PC-3 (cell line): ENCODE data around the gene ITGA1. TPM values are rescaled to one million over a fixed set of nuclear protein-coding genes. Genes with fewer than 3 reads are reported as not detected.

Experiments
- ATAC-seq: fragments of 200-7000 bp; cut with Tn5 transposase; 2 replicates; pipeline ENCODE4 v1.9.1; 2020; ENCODE audit warnings: mild to moderate bottlenecking, moderate library complexity
- BruUV-seq: library from RNA; stranded (reverse); fragments of 400-500 nt; replicated peaks from 2 replicates; lab custom pipeline; 2021; lab: Mats Ljungman, UMichigan
- CTCF ChIA-PET: fragments of 300-600 bp; sonication (Branson Sonifier 250); formaldehyde crosslinking; loops from one replicate; lab custom pipeline; 2022; ENCODE audit warnings: antibody characterized with exemption; lab: Charles Lee
- POLR2A ChIA-PET: fragments of 300-600 bp; sonication (Branson Sonifier 250); formaldehyde crosslinking; loops from one replicate; lab custom pipeline; 2022; ENCODE audit warnings: antibody characterized with exemption; ENCODE audit not compliant: unreplicated experiment; lab: Charles Lee
- DNase-seq: peaks from one replicate; pipeline ENCODE4 v3.0.0-alpha.2; 2015
- H2AFZ ChIP-seq: fragments of 300-600 bp; sonication (generic); 2 replicates; pipeline ENCODE4 v1.6.0; 2016; ENCODE audit warnings: antibody characterized with exemption, low read length
- H3F3A ChIP-seq: fragments of 300-600 bp; sonication (generic); one replicate; pipeline ENCODE4 v1.6.0; 2017; ENCODE audit warnings: antibody characterized with exemption, low read length, control low read depth, mild to moderate bottlenecking; ENCODE audit not compliant: unreplicated experiment
- H3K27ac ChIP-seq: fragments of 300-600 bp; sonication (generic); 2 replicates; pipeline ENCODE4 v1.5.1; 2016; ENCODE audit warnings: mild to moderate bottlenecking, low read length
- H3K27me3 ChIP-seq: fragments of 300-600 bp; sonication (generic); 2 replicates; pipeline ENCODE4 v1.6.1; 2016; ENCODE audit warnings: low read length, mixed read lengths
- H3K36me3 ChIP-seq: fragments of 300-600 bp; sonication (generic); 2 replicates; pipeline ENCODE4 v1.6.1; 2016; ENCODE audit warnings: low read depth, mixed run types, low read length, mixed read lengths
- H3K4me1 ChIP-seq: fragments of 300-600 bp; sonication (generic); 2 replicates; pipeline ENCODE4 v1.5.1; 2016; ENCODE audit warnings: low read length; ENCODE audit not compliant: insufficient read depth
- H3K4me2 ChIP-seq: fragments of 300-600 bp; sonication (generic); 2 replicates; pipeline ENCODE4 v1.6.0; 2016; ENCODE audit warnings: low read length
- H3K4me3 ChIP-seq: fragments of 300-600 bp; sonication (generic); 2 replicates; pipeline ENCODE4 v1.5.1; 2016; ENCODE audit warnings: mild to moderate bottlenecking, low read length, mixed read lengths
- H3K79me2 ChIP-seq: fragments of 300-600 bp; sonication (generic); 2 replicates; pipeline ENCODE4 v1.6.1; 2017; ENCODE audit warnings: low read length, mixed read lengths
- H3K9ac ChIP-seq: fragments of 300-600 bp; sonication (generic); 2 replicates; pipeline ENCODE4 v1.6.0; 2016; ENCODE audit warnings: mild to moderate bottlenecking, low read length
- H3K9me2 ChIP-seq: fragments of 300-600 bp; sonication (generic); replicated peaks from 2 replicates; pipeline ENCODE4 v1.6.1; 2016; ENCODE audit warnings: mixed run types, low read length, mixed read lengths
- H3K9me3 ChIP-seq: fragments of 300-600 bp; sonication (generic); 2 replicates; pipeline ENCODE4 v1.6.1; 2016; ENCODE audit warnings: low read length, mixed read lengths
- H4K20me1 ChIP-seq: fragments of 300-600 bp; sonication (generic); 2 replicates; pipeline ENCODE4 v1.6.1; 2016; ENCODE audit warnings: low read length, mixed read lengths
- EZH2 ChIP-seq: fragments of 300-600 bp; sonication (generic); IDR thresholded peaks from one replicate; pipeline ENCODE4 v1.6.1; 2017; ENCODE audit warnings: antibody characterized with exemption, mild to moderate bottlenecking, low read length; ENCODE audit not compliant: unreplicated experiment
- EZH2phosphoT487 ChIP-seq: fragments of 300-600 bp; sonication (generic); IDR thresholded peaks from 2 replicates; pipeline ENCODE4 v1.6.1; 2018; ENCODE audit warnings: mild to moderate bottlenecking, antibody characterized with exemption, low read length, borderline replicate concordance
- intact Hi-C: fragments of 100-400 bp; cut with micrococcal nuclease; formaldehyde crosslinking; loops from 2 replicates; pipeline ENCODE4 v1.9.0; 2023
- total RNA-seq: library from RNA; depleted of rRNA; stranded (reverse); fragments of >200 nt; gene quantifications from 2 replicates; pipeline ENCODE4 v1.2.3, GENCODE V29; 2014
- TF ChIP-seq, protein P1 (sequence below): fragments of 300-600 bp; sonication (generic); conservative IDR thresholded peaks from 2 replicates; pipeline ENCODE4 v1.5.1; 2017; ENCODE audit warnings: antibody characterized with exemption, low read depth, mild to moderate bottlenecking, low read length

Gene ITGA1
- total RNA-seq, 1 experiment from 2014 or later = 4.7 TPM

- no TSS peak for BruUV-seq
- H3K9me3 ChIP-seq = no peaks in the 10 kb centered on the region
- POLR2A ChIA-PET = no interaction called here
- H3K27me3 ChIP-seq = no peaks in the 10 kb centered on the region
- intact Hi-C loops = no loop called here
- no peak overlapping the region for H3K4me2 ChIP-seq
- H3K4me3 ChIP-seq = no peak overlapping the region
- no peak overlapping the region for H3K27ac ChIP-seq
- H3K9ac ChIP-seq = no peak overlapping the region
- peak; percentile 66 for DNase-seq
- no peak for ATAC-seq
- H3F3A ChIP-seq = no peaks in the 10 kb centered on the region
- no peaks in the 10 kb centered on the region for H3K79me2 ChIP-seq
- H3K4me1 ChIP-seq = no peaks in the 10 kb centered on the region
- TF ChIP-seq EZH2 (no peak), EZH2phosphoT487 (no peak)
- TF ChIP-seq, protein P1, sequence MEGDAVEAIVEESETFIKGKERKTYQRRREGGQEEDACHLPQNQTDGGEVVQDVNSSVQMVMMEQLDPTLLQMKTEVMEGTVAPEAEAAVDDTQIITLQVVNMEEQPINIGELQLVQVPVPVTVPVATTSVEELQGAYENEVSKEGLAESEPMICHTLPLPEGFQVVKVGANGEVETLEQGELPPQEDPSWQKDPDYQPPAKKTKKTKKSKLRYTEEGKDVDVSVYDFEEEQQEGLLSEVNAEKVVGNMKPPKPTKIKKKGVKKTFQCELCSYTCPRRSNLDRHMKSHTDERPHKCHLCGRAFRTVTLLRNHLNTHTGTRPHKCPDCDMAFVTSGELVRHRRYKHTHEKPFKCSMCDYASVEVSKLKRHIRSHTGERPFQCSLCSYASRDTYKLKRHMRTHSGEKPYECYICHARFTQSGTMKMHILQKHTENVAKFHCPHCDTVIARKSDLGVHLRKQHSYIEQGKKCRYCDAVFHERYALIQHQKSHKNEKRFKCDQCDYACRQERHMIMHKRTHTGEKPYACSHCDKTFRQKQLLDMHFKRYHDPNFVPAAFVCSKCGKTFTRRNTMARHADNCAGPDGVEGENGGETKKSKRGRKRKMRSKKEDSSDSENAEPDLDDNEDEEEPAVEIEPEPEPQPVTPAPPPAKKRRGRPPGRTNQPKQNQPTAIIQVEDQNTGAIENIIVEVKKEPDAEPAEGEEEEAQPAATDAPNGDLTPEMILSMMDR = no peak
- H2AFZ ChIP-seq = no peak overlapping the region
- no peaks in the 10 kb centered on the region for H4K20me1 ChIP-seq
- CTCF ChIA-PET = no interaction called here
- H3K36me3 ChIP-seq = no peaks in the 10 kb centered on the region
- no peaks in the 10 kb centered on the region for H3K9me2 ChIP-seq
These were observed 73.7 kb downstream of the ITGA1 start for GRCh38 chr5:52861368-52861767.

DNA sequence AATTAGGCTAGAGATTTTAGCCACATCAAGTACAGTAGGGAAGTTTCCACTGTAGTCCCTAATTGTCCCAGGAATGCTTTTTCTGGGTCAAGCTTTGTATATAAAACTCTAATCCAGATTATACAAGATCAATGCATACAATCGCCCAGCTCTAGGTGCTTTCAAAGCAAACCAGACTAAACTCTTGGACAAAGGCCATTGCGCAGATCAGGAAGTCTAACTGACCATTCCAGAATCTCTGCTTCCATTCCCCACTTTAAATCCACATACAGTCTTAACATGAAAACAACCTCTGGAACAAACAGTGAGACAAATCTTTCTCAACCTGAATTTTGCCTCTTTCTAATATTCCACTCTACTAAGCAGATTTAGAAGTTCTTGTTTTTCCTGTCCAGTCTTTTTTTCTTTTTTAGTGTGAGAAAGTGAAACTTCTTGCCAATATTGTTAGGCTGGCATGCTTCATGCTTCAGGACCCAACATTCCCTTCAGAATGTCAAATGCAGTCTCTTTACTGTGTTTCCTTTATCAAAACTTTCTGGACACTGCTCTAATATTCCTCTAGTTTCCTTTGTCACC, 76.1 kb downstream of the ITGA1 start:
- intact Hi-C loops = no loop called here
- H3K4me3 ChIP-seq = no peak overlapping the region
- DNase-seq = no peak
- no peaks in the 10 kb centered on the region for H3K36me3 ChIP-seq
- H3K27ac ChIP-seq = no peak overlapping the region
- H2AFZ ChIP-seq = no peak overlapping the region
- BruUV-seq = no TSS peak
- CTCF ChIA-PET = no interaction called here
- no peaks in the 10 kb centered on the region for H3K9me3 ChIP-seq
- H3F3A ChIP-seq = no peaks in the 10 kb centered on the region
- H3K4me2 ChIP-seq = no peak overlapping the region
- no peak for ATAC-seq
- POLR2A ChIA-PET = no interaction called here
- H3K4me1 ChIP-seq = no peaks in the 10 kb centered on the region
- H3K9me2 ChIP-seq = no peaks in the 10 kb centered on the region
- H3K27me3 ChIP-seq = no peaks in the 10 kb centered on the region
- TF ChIP-seq EZH2phosphoT487 (no peak), EZH2 (no peak)
- TF ChIP-seq, protein P1 = no peak
- H3K79me2 ChIP-seq = no peaks in the 10 kb centered on the region
- no peak overlapping the region for H3K9ac ChIP-seq
- H4K20me1 ChIP-seq = no peaks in the 10 kb centered on the region

GRCh38 chr5:52864371-52864770, 76.7 kb downstream of the ITGA1 start:
- no peaks in the 10 kb centered on the region for H3K36me3 ChIP-seq
- no peaks in the 10 kb centered on the region for H3K9me2 ChIP-seq
- no peaks in the 10 kb centered on the region for H3K27me3 ChIP-seq
- BruUV-seq = no TSS peak
- H3K4me2 ChIP-seq = no peak overlapping the region
- no peaks in the 10 kb centered on the region for H4K20me1 ChIP-seq
- H3K27ac ChIP-seq = no peak overlapping the region
- no peak for DNase-seq
- H3K4me3 ChIP-seq = no peak overlapping the region
- no peak overlapping the region for H2AFZ ChIP-seq
- intact Hi-C loops = no loop called here
- CTCF ChIA-PET = no interaction called here
- H3K9ac ChIP-seq = no peak overlapping the region
- POLR2A ChIA-PET = no interaction called here
- no peak for TF ChIP-seq EZH2
- TF ChIP-seq, protein P1 = no peak
- TF ChIP-seq EZH2phosphoT487 = no peak
- H3K79me2 ChIP-seq = no peaks in the 10 kb centered on the region
- ATAC-seq = no peak
- H3K9me3 ChIP-seq = no peaks in the 10 kb centered on the region
- H3K4me1 ChIP-seq = no peaks in the 10 kb centered on the region
- H3F3A ChIP-seq = no peaks in the 10 kb centered on the region
